GM21825 (cell line): Measurements from ENCODE around the gene TBC1D9.
"Not testable (repeated sequence)": the region's sequence is repeated elsewhere in the genome, so short reads cannot be mapped to it uniquely, and the experiment has no call there.

Experiments
- ATAC-seq: cut with Tn5 transposase; IDR thresholded peaks from one replicate; pipeline ENCODE4 v1.9.1; 2021; ENCODE audit warnings: mild to moderate bottlenecking, moderate library complexity; ENCODE audit not compliant: unreplicated experiment

The TBC1D9 gene

DNA sequence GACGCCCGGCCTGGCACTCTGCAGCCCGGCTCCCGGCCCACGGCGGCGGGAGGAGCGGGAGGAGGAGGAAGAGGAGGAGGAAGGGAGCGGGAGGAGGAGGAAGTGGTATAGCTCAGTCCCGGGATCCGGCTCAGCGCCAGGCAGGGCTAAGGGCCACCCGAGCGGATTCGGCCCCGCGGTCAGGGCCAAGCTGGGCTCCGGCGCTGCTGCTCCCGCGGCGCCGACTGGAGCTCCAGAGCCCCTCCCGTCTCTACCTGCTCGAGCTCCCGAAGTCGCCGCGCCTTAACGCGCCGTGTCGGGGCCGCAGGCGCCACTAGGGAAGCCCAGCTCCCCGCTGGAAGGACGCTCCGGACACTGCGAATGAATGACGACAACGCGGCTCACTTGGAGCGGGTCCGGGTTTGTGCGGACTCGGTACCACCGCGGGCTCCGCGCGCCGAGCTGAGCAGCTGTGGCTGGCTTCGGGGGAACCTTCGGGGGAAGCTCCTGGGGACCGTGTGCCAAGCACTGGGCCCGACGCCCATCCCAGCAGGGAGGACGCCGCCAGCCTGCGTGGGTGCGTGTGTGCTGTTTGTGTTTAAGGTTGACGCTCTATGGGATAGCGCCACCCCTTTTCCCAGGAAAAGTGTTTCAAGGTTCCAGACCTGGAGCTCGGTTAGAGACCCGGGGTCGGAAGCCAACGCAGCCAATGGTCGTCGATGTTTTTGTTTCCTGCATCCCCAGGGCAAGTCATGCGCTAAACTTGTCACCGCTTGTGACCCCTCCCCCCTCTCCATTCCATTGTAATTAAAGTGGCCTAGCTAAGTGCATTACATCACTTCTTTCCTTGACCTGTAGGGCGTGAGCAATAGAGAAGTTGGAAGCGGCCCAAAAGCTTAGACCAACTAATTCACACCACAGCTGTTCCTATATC is at the start of gene TBC1D9:
Gene TBC1D9, minus strand, starts transcription at position 67 of the 913 bp plus-strand sequence. CDS start 340 bp downstream, outside the sequence.
- ATAC-seq: peak; percentile 44

DNA sequence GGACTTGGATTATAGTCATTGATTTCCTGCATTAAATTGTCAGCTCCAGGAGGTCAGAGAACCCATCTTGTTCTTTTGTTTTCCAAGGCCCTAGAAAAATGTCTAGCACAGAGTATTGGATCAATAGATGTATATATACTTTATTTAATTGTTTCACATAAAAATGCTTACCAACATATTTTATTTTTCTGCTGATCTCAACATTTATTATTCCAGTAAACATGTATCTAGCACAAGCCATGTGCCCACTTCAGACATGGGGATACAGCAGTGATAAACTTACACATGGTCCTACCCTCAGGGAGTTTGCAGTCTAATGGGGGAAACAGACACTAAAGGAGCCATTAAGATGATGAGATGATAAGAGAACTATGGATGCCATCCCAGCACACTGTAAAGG is 49.1 kb upstream of the TBC1D9 start:
- no peak for ATAC-seq

GRCh38 chr4:140802591-140802990 is 46.4 kb upstream of the TBC1D9 start:
- ATAC-seq: no peak

DNA sequence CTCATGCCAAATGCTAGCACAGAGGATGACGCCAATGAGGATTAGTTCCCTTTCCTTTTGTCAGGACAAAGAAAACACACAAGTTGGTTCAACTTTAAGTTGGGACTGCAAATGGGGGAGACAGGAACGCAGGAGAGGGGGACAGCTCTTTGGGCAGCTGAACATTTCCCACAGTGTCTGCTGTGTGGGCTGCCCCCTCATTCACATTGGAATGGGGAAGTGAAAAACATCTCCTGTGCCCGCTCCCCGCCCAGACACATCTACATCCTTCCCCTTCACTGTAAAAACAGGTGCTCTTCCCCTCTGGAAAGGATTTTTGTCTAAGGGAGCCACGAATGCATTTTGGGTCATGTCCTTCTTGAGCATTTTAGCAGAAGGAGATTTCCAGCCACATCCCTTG is 44.5 kb upstream of the TBC1D9 start:
- ATAC-seq: no peak

DNA sequence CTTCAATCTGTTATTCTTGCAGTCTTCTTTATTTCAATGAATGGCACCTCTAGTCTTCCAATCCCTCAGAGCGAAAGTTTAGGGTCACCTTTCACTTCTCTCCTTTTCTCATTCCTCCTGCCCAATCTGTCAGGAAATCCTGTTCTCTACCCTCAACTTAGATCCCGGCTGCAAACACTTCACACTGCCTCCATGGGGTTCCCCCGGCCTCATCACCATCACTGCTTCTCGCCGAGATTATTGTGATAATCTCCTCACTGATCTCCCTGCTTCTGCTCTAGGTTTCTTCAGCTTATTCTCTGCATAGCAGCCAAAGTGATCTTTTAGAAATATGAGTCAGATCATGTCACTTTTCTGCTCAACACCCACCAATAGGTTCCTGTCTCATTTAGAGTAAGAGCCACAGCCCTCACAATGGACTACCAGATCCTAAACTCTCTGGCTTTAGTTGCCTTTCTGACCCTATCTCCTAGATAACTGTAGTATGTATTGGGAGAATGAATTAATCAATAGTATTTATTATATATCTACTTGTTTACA is 43.6 kb upstream of the TBC1D9 start:
- no peak for ATAC-seq

GRCh38 chr4:140793291-140793690 is 37.1 kb upstream of the TBC1D9 start:
- ATAC-seq: no peak

DNA sequence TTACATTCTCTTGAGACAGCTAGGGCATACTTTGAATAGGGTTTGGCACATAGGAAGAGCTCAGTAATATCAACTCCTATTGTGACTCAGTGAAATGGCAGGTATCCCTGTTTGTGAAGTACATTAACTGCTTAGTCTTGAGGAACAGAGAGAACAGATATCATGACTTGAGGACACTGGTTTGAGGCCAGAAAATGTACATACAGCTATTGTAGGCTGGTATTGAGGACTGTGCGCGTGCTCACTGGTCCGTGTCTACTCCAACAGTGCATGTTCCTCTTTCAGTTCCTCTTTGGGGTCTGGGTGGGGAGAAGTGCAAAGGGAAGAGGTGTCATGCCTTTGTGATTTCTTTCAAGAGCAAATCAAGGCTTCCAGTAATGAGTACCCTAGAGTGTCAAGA is 34.6 kb upstream of the TBC1D9 start:
- ATAC-seq: peak; percentile 94

DNA sequence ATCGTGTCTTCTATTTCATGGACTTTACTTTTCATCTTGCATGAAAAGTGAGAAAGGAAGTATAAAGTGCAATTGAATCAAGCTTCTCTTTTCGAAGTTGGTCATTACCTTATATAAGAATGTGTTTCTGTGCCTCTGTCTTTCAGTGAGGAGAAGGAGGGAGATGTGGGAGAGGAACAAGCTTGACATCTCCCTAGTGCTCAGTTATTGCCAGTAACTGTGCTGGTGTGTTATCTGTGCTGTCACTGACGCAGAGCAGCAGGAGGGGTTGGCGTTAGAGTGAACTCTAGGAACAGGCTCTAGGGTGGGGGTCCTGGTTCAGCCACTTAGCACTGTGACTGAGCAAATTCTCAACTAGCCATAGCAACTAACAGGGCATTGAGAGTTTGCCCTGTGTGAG is 34.0 kb upstream of the TBC1D9 start:
- peak; percentile 23 for ATAC-seq

GRCh38 chr4:140789759-140790158 is 33.6 kb upstream of the TBC1D9 start:
- ATAC-seq: no peak

DNA sequence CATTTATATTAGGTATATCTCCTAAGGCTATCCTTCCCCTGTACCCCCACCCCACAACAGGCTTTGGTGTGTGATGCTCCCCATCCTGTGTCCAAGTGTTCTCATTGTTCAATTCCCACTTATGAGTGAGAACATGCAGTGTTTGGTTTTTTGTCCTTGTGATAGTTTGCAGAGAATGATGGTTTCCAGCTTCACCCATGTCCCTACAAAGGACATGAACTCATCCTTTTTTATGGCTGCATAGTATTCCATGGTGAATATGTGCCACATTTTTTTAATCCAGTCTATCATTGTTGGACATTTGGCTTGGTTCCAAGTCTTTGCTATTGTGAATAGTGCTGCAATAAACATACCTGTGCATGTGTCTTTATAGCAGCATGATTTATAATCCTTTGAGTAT is 26.6 kb upstream of the TBC1D9 start:
- not testable (repeated sequence) for ATAC-seq

- ATAC-seq: no peak
Observed at GRCh38 chr4:140781596-140781995, 25.4 kb upstream of the TBC1D9 start.

- no peak for ATAC-seq
Observed at GRCh38 chr4:140777894-140778293, 21.7 kb upstream of the TBC1D9 start.

DNA sequence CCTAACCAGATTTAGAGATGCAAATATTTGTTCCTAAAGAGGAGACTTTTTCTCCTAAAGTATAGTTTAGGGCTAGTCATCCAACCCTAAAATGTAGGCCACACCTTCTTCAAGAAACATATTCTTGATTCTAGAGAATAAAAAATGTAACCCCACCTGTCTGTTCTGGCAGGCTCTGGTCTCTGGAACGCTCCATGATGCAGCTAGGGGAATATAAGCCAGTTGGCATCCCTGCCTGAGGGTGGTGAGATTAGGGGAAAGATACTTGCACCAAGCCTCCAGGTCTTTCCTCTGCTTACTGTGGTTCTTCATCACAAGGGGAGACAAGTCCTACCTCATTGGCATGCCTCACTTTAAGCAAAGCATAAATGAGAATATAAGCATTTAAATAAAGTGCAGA is 21.2 kb upstream of the TBC1D9 start:
- no peak for ATAC-seq

GRCh38 chr4:140776556-140776955 is 20.4 kb upstream of the TBC1D9 start:
- ATAC-seq: no peak

- no peak for ATAC-seq
Observed at GRCh38 chr4:140774956-140775355, 18.8 kb upstream of the TBC1D9 start.

GRCh38 chr4:140774510-140774909 is 18.3 kb upstream of the TBC1D9 start:
- no peak for ATAC-seq

GRCh38 chr4:140769209-140769608 is 13.0 kb upstream of the TBC1D9 start:
- no peak for ATAC-seq

- no peak for ATAC-seq
Observed at GRCh38 chr4:140764785-140765392, 8.7 kb upstream of the TBC1D9 start.

DNA sequence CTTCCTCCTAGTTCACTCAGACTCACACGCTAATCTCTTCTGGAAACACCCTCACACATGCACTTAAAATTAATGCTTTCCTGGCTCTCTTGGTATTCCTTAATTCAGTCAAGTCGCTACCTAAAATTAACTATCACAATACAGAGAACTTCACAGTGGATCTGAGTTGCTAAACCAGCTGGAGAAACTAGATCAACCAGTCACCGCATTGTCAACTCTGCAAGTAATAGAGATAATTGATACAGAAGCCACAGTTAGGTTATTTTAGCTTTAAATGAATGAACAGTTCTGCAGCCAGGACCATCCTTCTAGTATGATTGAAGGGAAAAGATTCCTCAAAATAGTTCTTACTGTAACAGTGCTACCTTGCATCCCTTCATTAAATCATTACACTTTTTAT is 6.0 kb upstream of the TBC1D9 start:
- no peak for ATAC-seq

- no peak for ATAC-seq
Observed at GRCh38 chr4:140757232-140757630, 1.0 kb upstream of the TBC1D9 start.

GRCh38 chr4:140755774-140756318 is 339 bp downstream of the TBC1D9 start:
- peak; percentile 58 for ATAC-seq
